Measurements from ENCODE around the gene KDF1. TPM values are rescaled to one million over a fixed set of nuclear protein-coding genes. Genes with fewer than 3 reads are reported as not detected.

KDF1 gene
- total RNA-seq, 6 experiments from 2014 or later: 1.1 to 4.1 (median 2.5) TPM

DNA sequence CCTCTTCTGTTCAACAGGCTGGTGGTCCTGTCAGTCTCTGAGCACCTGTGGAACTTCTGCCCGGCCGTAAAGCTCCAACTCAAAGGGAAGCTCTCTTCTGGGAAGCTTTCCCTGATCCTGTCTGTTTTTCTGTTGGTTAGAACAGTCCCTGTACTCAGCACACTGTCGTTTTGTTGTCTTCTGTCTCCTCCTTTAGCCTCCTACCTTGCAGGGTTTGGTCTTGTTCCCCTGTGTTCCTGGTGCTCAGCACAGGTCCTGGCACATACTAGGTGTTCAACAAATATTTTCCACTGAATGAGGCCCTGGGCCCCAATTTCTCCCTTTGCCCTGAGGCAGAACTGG lies 328 bp upstream of the KDF1 start:
- ATAC-seq (peak in 3 of 4 donors; percentile 5 to 8 (median 8)), DNase-seq (no peak)
- intact Hi-C loops (cut with DNase I): no loop called here
- Histone ChIP-seq H3K9me3 (no peaks in the 10 kb centered on the region), H3K27me3 (no peaks in the 10 kb centered on the region), H3K4me3 (peak overlapping the region; percentile 66 to 82 (median 78)), H3K36me3 (no peaks in the 10 kb centered on the region), H3K27ac (no peak overlapping the region), H3K4me1 (peaks cover 0 to 16% (median 6%) of the 10 kb centered on the region in 4 donors)
- WGBS (ENCODE audit: insufficient coverage, low coverage, low lambda C conversion rate, missing lambda C conversion rate): no CpG with 5 or more reads among the region's 3 CpGs
- TF ChIP-seq, protein P1, sequence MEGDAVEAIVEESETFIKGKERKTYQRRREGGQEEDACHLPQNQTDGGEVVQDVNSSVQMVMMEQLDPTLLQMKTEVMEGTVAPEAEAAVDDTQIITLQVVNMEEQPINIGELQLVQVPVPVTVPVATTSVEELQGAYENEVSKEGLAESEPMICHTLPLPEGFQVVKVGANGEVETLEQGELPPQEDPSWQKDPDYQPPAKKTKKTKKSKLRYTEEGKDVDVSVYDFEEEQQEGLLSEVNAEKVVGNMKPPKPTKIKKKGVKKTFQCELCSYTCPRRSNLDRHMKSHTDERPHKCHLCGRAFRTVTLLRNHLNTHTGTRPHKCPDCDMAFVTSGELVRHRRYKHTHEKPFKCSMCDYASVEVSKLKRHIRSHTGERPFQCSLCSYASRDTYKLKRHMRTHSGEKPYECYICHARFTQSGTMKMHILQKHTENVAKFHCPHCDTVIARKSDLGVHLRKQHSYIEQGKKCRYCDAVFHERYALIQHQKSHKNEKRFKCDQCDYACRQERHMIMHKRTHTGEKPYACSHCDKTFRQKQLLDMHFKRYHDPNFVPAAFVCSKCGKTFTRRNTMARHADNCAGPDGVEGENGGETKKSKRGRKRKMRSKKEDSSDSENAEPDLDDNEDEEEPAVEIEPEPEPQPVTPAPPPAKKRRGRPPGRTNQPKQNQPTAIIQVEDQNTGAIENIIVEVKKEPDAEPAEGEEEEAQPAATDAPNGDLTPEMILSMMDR (IDR thresholded peaks at IDR 0.05): no peak
- no peak for TF ChIP-seq POLR2A (IDR thresholded peaks at IDR 0.05)

DNA sequence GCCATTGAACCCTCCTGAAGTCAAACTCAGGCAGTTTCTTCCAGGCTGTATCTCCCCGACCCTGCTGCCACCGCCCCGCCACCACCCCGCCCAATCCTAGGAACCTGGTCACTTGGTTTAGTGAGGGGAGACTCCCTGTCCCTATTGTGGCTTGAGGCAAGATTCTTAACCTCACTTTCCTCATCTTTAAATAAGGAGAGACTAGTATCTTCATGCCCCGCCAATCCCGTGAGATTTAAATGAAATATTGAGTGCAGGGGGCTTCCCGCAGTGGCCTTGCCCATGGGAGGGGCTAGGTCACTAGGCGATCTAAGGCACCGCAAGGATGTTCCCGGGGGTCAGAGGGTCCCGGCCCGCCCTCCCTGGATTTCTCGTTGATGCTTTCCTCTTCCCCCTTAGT lies 998 bp downstream of the KDF1 start:
- no peak for ATAC-seq
- Histone ChIP-seq H3K4me1 (peaks cover 0 to 13% (median 4%) of the 10 kb centered on the region in 4 donors), H3K27ac (no peak overlapping the region), H3K4me3 (peak overlapping the region in 2 of 3 donors; percentile 78 to 82), H3K9me3 (no peaks in the 10 kb centered on the region), H3K27me3 (no peaks in the 10 kb centered on the region), H3K36me3 (no peaks in the 10 kb centered on the region)
- TF ChIP-seq, protein P1 (IDR thresholded peaks at IDR 0.05): no peak
- no peak for TF ChIP-seq POLR2A (IDR thresholded peaks at IDR 0.05)
- intact Hi-C loops (cut with DNase I): no loop called here
- no peak for DNase-seq
- WGBS (ENCODE audit: insufficient coverage, low coverage, low lambda C conversion rate, missing lambda C conversion rate): 28% methylated on average over 11 of the region's 13 CpGs

DNA sequence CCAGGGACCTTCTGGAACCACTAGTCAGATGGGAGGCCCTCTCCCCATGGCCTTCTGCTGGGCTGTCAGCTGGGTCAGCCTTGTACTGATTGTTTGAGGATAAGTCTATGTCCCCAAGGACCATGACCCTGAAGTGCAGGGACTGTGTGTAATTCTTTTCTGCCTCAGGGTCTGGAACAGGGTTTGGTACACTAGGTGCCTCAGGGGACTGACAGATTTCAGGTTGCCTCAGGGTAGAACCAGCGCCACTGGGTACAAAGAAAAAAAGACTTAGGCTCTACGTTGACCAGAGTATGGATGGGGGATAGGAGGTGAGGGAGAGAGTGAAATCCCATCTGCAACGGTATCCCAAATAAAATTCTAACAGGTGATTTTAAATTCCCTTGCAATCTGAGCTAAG lies 3.0 kb downstream of the KDF1 start:
- no peak overlapping the region for H3K4me3 ChIP-seq
- H3K27ac ChIP-seq: no peak overlapping the region
- intact Hi-C loops (cut with DNase I): no loop called here
- no peak for ATAC-seq
- H3K27me3 ChIP-seq: no peaks in the 10 kb centered on the region
- DNase-seq: no peak
- 94% methylated on average over 3 of the region's 3 CpGs for WGBS (ENCODE audit: insufficient coverage, low coverage, low lambda C conversion rate, missing lambda C conversion rate)
- H3K36me3 ChIP-seq: no peaks in the 10 kb centered on the region
- TF ChIP-seq, protein P1 (IDR thresholded peaks at IDR 0.05): no peak
- TF ChIP-seq POLR2A (IDR thresholded peaks at IDR 0.05): no peak
- H3K4me1 ChIP-seq: peaks cover 0 to 6% (median 0%) of the 10 kb centered on the region in 4 donors
- H3K9me3 ChIP-seq: no peaks in the 10 kb centered on the region

DNA sequence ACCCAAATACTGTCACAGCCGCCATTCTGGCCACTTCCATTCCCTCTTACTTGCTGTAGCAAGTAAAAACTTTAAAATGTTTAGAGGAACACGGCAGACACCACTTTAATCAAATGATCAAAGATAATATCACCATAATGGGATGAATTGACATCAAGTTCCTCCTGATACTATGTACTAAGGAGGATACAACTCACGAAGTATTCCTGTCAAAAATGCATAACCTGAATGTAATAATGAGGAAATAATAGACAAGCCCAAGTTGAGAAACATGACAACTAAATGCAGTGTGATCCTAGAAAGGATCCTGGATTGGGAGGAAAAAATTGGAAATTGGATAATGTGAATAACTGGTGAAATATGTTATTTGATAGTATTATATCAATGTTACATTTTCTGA lies 3.9 kb downstream of the KDF1 start:
- no peak for DNase-seq
- no peak for ATAC-seq
- TF ChIP-seq POLR2A (IDR thresholded peaks at IDR 0.05): no peak
- TF ChIP-seq, protein P1 (IDR thresholded peaks at IDR 0.05): no peak

DNA sequence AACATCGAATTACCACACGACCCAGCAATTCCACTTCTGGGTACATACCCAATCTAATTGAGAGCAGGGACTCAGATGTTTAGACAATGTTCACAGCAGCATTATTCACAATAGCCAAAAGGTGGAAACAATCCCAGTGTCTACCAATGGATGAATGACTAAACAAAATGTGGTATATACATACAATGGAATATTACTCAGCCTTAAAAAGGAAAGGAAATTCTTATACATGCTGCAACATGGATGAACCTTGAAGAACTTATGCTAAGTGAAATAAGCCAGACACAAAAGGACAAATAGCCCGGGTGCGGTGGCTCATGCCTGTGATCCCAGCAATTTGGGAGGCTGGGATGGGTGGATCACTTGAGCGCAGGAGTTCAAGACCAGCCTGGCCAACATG lies 6.9 kb downstream of the KDF1 start:
- ATAC-seq: no peak
- intact Hi-C loops (cut with DNase I): no loop called here
- H3K9me3 ChIP-seq: no peaks in the 10 kb centered on the region
- 94% methylated on average over 4 of the region's 5 CpGs for WGBS (ENCODE audit: insufficient coverage, low coverage, low lambda C conversion rate, missing lambda C conversion rate)
- no peak overlapping the region for H3K4me3 ChIP-seq
- peaks cover 0 to 20% (median 8%) of the 10 kb centered on the region in 4 donors for H3K4me1 ChIP-seq
- no peak for DNase-seq
- no peak for TF ChIP-seq POLR2A (IDR thresholded peaks at IDR 0.05)
- TF ChIP-seq, protein P1 (IDR thresholded peaks at IDR 0.05): no peak
- H3K27me3 ChIP-seq: no peaks in the 10 kb centered on the region
- no peak overlapping the region for H3K27ac ChIP-seq
- no peaks in the 10 kb centered on the region for H3K36me3 ChIP-seq

More for the DNA sequence above, 3.9 kb downstream of the KDF1 start:
- Histone ChIP-seq H3K36me3 (no peaks in the 10 kb centered on the region), H3K4me1 (peaks cover 0 to 6% (median 0%) of the 10 kb centered on the region in 4 donors), H3K4me3 (no peak overlapping the region), H3K9me3 (no peaks in the 10 kb centered on the region), H3K27ac (no peak overlapping the region), H3K27me3 (no peaks in the 10 kb centered on the region)
- WGBS (ENCODE audit: insufficient coverage, low coverage, low lambda C conversion rate, missing lambda C conversion rate): 92% methylated on average over 3 of the region's 3 CpGs
- intact Hi-C loops (cut with DNase I): no loop called here

Measured in right lobe of liver (tissue), 6 donors.